ENCODE measurements around the gene METAP1D.

DNA sequence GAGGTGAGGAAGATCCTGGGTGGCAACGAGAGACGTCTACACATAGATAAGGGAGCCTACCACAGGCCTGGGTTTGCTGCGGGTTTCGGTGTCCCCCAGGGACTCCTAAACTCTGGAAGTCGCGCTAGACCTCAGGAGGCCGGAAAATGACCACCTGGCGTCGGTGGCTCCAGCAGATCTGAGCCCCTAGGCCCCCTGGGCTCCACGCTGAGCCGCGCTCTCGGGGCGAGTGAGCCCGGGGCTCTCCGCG, 84.6 kb downstream of the METAP1D start:
- TF ChIP-seq, protein P1, sequence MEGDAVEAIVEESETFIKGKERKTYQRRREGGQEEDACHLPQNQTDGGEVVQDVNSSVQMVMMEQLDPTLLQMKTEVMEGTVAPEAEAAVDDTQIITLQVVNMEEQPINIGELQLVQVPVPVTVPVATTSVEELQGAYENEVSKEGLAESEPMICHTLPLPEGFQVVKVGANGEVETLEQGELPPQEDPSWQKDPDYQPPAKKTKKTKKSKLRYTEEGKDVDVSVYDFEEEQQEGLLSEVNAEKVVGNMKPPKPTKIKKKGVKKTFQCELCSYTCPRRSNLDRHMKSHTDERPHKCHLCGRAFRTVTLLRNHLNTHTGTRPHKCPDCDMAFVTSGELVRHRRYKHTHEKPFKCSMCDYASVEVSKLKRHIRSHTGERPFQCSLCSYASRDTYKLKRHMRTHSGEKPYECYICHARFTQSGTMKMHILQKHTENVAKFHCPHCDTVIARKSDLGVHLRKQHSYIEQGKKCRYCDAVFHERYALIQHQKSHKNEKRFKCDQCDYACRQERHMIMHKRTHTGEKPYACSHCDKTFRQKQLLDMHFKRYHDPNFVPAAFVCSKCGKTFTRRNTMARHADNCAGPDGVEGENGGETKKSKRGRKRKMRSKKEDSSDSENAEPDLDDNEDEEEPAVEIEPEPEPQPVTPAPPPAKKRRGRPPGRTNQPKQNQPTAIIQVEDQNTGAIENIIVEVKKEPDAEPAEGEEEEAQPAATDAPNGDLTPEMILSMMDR (IDR thresholded peaks at IDR 0.05; ENCODE audit: insufficient read depth, low read length, poor library complexity, severe bottlenecking), result no peak
- no peak for TF ChIP-seq EZH2phosphoT487 (conservative IDR thresholded peaks at IDR 0.05; ENCODE audit: low read length)
